H1 (cell line): ENCODE results near the gene FSD1L. TPM values are rescaled to one million over a fixed set of nuclear protein-coding genes. Genes with fewer than 3 reads are reported as not detected.

ENCODE experiments used
- CTCF ChIA-PET: fragments of 300-600 bp; sonication (Branson Sonifier 250); formaldehyde crosslinking; loops from one replicate; lab custom pipeline; 2021; ENCODE audit not compliant: partially characterized antibody; lab: Charles Lee
- POLR2A ChIA-PET: fragments of 300-600 bp; sonication (Branson Sonifier 250); formaldehyde crosslinking; loops from one replicate; lab custom pipeline; 2021; ENCODE audit warnings: inconsistent platforms; ENCODE audit not compliant: partially characterized antibody; lab: Charles Lee
- DNase-seq, 2 experiments: peaks; one replicate each; pipeline versions ENCODE4 v3.0.0 to v3.0.0-alpha.2; 2010 to 2022; ENCODE audit warnings: low spot score in 2 of 2, low read depth in 1 of 2, mixed read lengths in 1 of 2
- FAIRE-seq: peaks from 2 replicates; lab custom pipeline; 2011; peaks lifted over from hg19 to GRCh38; lab: Jason Lieb, UNC
- H2AFZ ChIP-seq: 2 replicates; pipeline ENCODE4 v1.8.1; 2012; ENCODE audit warnings: low read length, inconsistent platforms
- H2AK5ac ChIP-seq: 2 replicates; pipeline ENCODE4 v1.6.1; 2013; ENCODE audit warnings: low read depth, low read length
- H2BK120ac ChIP-seq: replicated peaks from 2 replicates; pipeline ENCODE3; 2013; ENCODE audit warnings: low read depth, low read length, inconsistent platforms
- H2BK12ac ChIP-seq: 2 replicates; pipeline ENCODE4 v1.6.1; 2013; ENCODE audit warnings: low read depth, low read length
- H2BK15ac ChIP-seq: 2 replicates; pipeline ENCODE4 v1.6.1; 2013; ENCODE audit warnings: low read length
- H2BK20ac ChIP-seq: 2 replicates; pipeline ENCODE4 v1.6.1; 2013; ENCODE audit warnings: low read length
- H2BK5ac ChIP-seq: 2 replicates; pipeline ENCODE4 v1.6.1; 2013; ENCODE audit warnings: low read depth, low read length
- H3K14ac ChIP-seq: 2 replicates; pipeline ENCODE4 v1.6.1; 2013; ENCODE audit warnings: inconsistent platforms; ENCODE audit not compliant: insufficient read length
- H3K18ac ChIP-seq: 2 replicates; pipeline ENCODE4 v1.6.1; 2013; ENCODE audit warnings: low read length; ENCODE audit errors: extremely low read depth
- H3K23ac ChIP-seq: 2 replicates; pipeline ENCODE4 v1.6.1; 2013; ENCODE audit warnings: inconsistent platforms; ENCODE audit not compliant: insufficient read length
- H3K23me2 ChIP-seq: 2 replicates; pipeline ENCODE4 v1.6.1; 2013; ENCODE audit warnings: low read depth, low read length
- H3K27ac ChIP-seq: 2 replicates; pipeline ENCODE4 v1.6.1; 2011; ENCODE audit warnings: low read depth, low read length, inconsistent platforms
- H3K27me3 ChIP-seq, 4 experiments: replicated peaks in 1 of 4; 1 replicate in 1 of 4; 2 replicates in 3 of 4; pipeline versions ENCODE4 v1.6.1 to v1.8.1; 2011 to 2013; ENCODE audit warnings: low read length in 3 of 4, mild to moderate bottlenecking in 3 of 4, inconsistent platforms in 2 of 4, mixed read lengths in 2 of 4, moderate library complexity in 1 of 4; ENCODE audit not compliant: control insufficient read depth in 3 of 4, insufficient read depth in 3 of 4; ENCODE audit errors: extremely low read depth in 1 of 4
- H3K36me3 ChIP-seq, 4 experiments: 2 replicates each; pipeline versions ENCODE4 v1.6.1 to v1.8.1; 2011 to 2013; ENCODE audit warnings: mild to moderate bottlenecking in 4 of 4, low read length in 3 of 4, moderate library complexity in 2 of 4, control low read depth in 1 of 4, inconsistent platforms in 1 of 4; ENCODE audit not compliant: insufficient read depth in 4 of 4, control insufficient read depth in 2 of 4
- H3K4ac ChIP-seq: replicated peaks from 2 replicates; pipeline ENCODE3; 2013; ENCODE audit warnings: low read length, low read depth, mixed read lengths, inconsistent platforms; ENCODE audit not compliant: insufficient read length
- H3K4me1 ChIP-seq, 4 experiments: replicated peaks in 1 of 4; 1 replicate in 1 of 4; 2 replicates in 3 of 4; pipeline versions ENCODE4 v1.6.1 to v1.8.1; 2011 to 2013; ENCODE audit warnings: low read length in 3 of 4, inconsistent platforms in 2 of 4, mixed read lengths in 1 of 4; ENCODE audit not compliant: insufficient read depth in 4 of 4, control insufficient read depth in 3 of 4
- H3K4me2 ChIP-seq, 2 experiments: 2 replicates each; pipeline versions ENCODE4 v1.6.1 to v1.8.1; 2011 to 2013; ENCODE audit warnings: low read depth in 2 of 2, low read length in 2 of 2, control low read depth in 1 of 2, inconsistent platforms in 1 of 2, mild to moderate bottlenecking in 1 of 2; ENCODE audit not compliant: insufficient read depth in 1 of 2
- H3K4me3 ChIP-seq, 4 experiments: fragments of 200-600, 300-600 bp in 1 of 4; sonication (generic), shearing (Covaris generic), sonication (Bioruptor Twin) in 1 of 4; 2 replicates each; pipeline versions ENCODE4 v1.5.1 to v1.8.1; 2011 to 2016; ENCODE audit warnings: low read length in 4 of 4, low read depth in 3 of 4, control low read depth in 2 of 4, inconsistent platforms in 2 of 4, mild to moderate bottlenecking in 2 of 4, mixed read lengths in 1 of 4, moderate library complexity in 1 of 4; ENCODE audit not compliant: insufficient read depth in 2 of 4; ENCODE audit errors: extremely low read depth in 1 of 4
- H3K56ac ChIP-seq: replicated peaks from 2 replicates; pipeline ENCODE3; 2013; ENCODE audit warnings: low read depth, mild to moderate bottlenecking, mixed read lengths, low read length, inconsistent platforms; ENCODE audit not compliant: insufficient read length
- H3K79me1 ChIP-seq: 2 replicates; pipeline ENCODE4 v1.6.1; 2013; ENCODE audit warnings: low read depth, low read length, control low read depth
- H3K79me2 ChIP-seq, 2 experiments: 2 replicates each; pipeline versions ENCODE4 v1.6.1 to v1.8.1; 2012 to 2013; ENCODE audit warnings: low read length in 2 of 2, mild to moderate bottlenecking in 2 of 2, inconsistent platforms in 1 of 2; ENCODE audit not compliant: insufficient read depth in 2 of 2, control insufficient read depth in 1 of 2
- H3K9ac ChIP-seq, 4 experiments: replicated peaks in 1 of 4; 1 replicate in 1 of 4; 2 replicates in 3 of 4; pipeline versions ENCODE4 v1.6.1 to v1.8.1; 2011 to 2013; ENCODE audit warnings: low read depth in 3 of 4, low read length in 3 of 4, control low read depth in 2 of 4, mild to moderate bottlenecking in 2 of 4, moderate library complexity in 2 of 4, inconsistent platforms in 1 of 4; ENCODE audit errors: extremely low read depth in 1 of 4
- H3K9me3 ChIP-seq, 2 experiments: 2 replicates each; pipeline versions ENCODE4 v1.6.1 to v1.8.1; 2012 to 2013; ENCODE audit warnings: mild to moderate bottlenecking in 2 of 2, moderate library complexity in 2 of 2, control low read depth in 1 of 2, inconsistent platforms in 1 of 2, low read depth in 1 of 2, low read length in 1 of 2, mixed read lengths in 1 of 2; ENCODE audit not compliant: insufficient read depth in 2 of 2
- H4K20me1 ChIP-seq, 2 experiments: replicated peaks in 1 of 2; 2 replicates each; pipeline versions ENCODE3 to v1.8.1; 2011 to 2013; ENCODE audit warnings: inconsistent platforms in 2 of 2, low read length in 2 of 2, mild to moderate bottlenecking in 1 of 2; ENCODE audit not compliant: insufficient read depth in 2 of 2, control insufficient read depth in 1 of 2
- H4K5ac ChIP-seq: 2 replicates; pipeline ENCODE4 v1.6.1; 2013; ENCODE audit warnings: low read length, low read depth, mixed read lengths, inconsistent platforms; ENCODE audit not compliant: insufficient read length
- H4K8ac ChIP-seq: 2 replicates; pipeline ENCODE4 v1.8.0; 2013; ENCODE audit warnings: mild to moderate bottlenecking, moderate library complexity, low read length, inconsistent platforms; ENCODE audit not compliant: insufficient read depth; ENCODE audit errors: extremely low read depth
- H4K91ac ChIP-seq: replicated peaks from 2 replicates; pipeline ENCODE3; 2013; ENCODE audit warnings: low read length, mixed read lengths, inconsistent platforms; ENCODE audit not compliant: insufficient read length
- ATF3 ChIP-seq: IDR thresholded peaks from 2 replicates; pipeline ENCODE4 v1.6.1; 2011; ENCODE audit warnings: low read depth, mild to moderate bottlenecking, low read length; ENCODE audit not compliant: insufficient read depth
- BACH1 ChIP-seq: IDR thresholded peaks from 2 replicates; pipeline ENCODE4 v1.6.1; 2012; ENCODE audit warnings: low read length, improper control_type of control experiment
- CHD1 ChIP-seq: IDR thresholded peaks from 2 replicates; pipeline ENCODE4 v1.6.1; 2012; ENCODE audit warnings: low read depth, low read length, improper control_type of control experiment
- CHD2 ChIP-seq: IDR thresholded peaks from 2 replicates; pipeline ENCODE4 v1.6.1; 2012; ENCODE audit warnings: low read length, improper control_type of control experiment
- CREB1 ChIP-seq: IDR thresholded peaks from 2 replicates; pipeline ENCODE4 v1.6.1; 2012; ENCODE audit warnings: inconsistent platforms
- E2F6 ChIP-seq: IDR thresholded peaks from 2 replicates; pipeline ENCODE4 v1.6.1; 2012; ENCODE audit warnings: inconsistent platforms
- MAFK ChIP-seq: IDR thresholded peaks from 2 replicates; pipeline ENCODE4 v1.6.1; 2012; ENCODE audit warnings: low read depth, mild to moderate bottlenecking, improper control_type of control experiment, low read length
- NRF1 ChIP-seq: IDR thresholded peaks from 2 replicates; pipeline ENCODE4 v1.6.1; 2011; ENCODE audit warnings: mild to moderate bottlenecking, low read depth, low read length, improper control_type of control experiment
- TAF1 ChIP-seq: IDR thresholded peaks from 2 replicates; pipeline ENCODE4 v1.6.1; 2011; ENCODE audit warnings: mild to moderate bottlenecking, low read depth, low read length
- TBP ChIP-seq: IDR thresholded peaks from 2 replicates; pipeline ENCODE4 v1.6.1; 2011; ENCODE audit warnings: low read depth, low read length, improper control_type of control experiment
- TCF12 ChIP-seq: IDR thresholded peaks from 2 replicates; pipeline ENCODE4 v1.6.1; 2011; ENCODE audit warnings: low read depth, mild to moderate bottlenecking, low read length
- USF2 ChIP-seq: IDR thresholded peaks from 2 replicates; pipeline ENCODE4 v1.6.1; 2011; ENCODE audit warnings: low read length, improper control_type of control experiment
- WGBS, 2 experiments: shearing (Covaris generic) in 1 of 2; methylation state at CpG; one replicate each; pipeline versions ENCODE4 v1.1.6 to v1.1.7; 2013 to 2015; ENCODE audit warnings: low lambda C conversion rate in 2 of 2, mixed read lengths in 2 of 2, inconsistent platforms in 1 of 2, low coverage in 1 of 2, missing lambda C conversion rate in 1 of 2; ENCODE audit not compliant: insufficient replicate concordance in 2 of 2, insufficient coverage in 1 of 2, insufficient read length in 1 of 2; ENCODE audit errors: extremely low coverage in 1 of 2, missing lambda C conversion rate in 1 of 2; 5-methylcytosine and 5-hydroxymethylcytosine counted together
- polyA plus RNA-seq, 7 experiments: library from polyadenylated mRNA; depleted of rRNA in 3 of 7; stranded (reverse) in 5 of 7; unstranded in 2 of 7; fragments of >200 nt in 5 of 7; fragments of 200-250 nt in 2 of 7; gene quantifications; 1 replicate in 5 of 7; 2 replicates in 1 of 7; 4 replicates in 1 of 7; pipeline versions ENCODE4 v1.2.1 to v1.2.3, GENCODE V29; 2011 to 2013; ENCODE audit warnings: missing spikeins in 2 of 7, mixed read lengths in 2 of 7
- total RNA-seq: library from RNA; stranded (reverse); fragmentation: NEBNext Ultra II Directional; extraction: Animal tissue kit (Norgen Biotek cat#: 25700); gene quantifications from 2 replicates; pipeline ENCODE4 v1.2.1, GENCODE V29; 2021

FSD1L gene
- total and polyA plus RNA-seq, 2 of the 8 experiments (the other 6 are each of a cell fraction or from before 2014, with no cell fraction given): 0.91 to 4.8 TPM

DNA sequence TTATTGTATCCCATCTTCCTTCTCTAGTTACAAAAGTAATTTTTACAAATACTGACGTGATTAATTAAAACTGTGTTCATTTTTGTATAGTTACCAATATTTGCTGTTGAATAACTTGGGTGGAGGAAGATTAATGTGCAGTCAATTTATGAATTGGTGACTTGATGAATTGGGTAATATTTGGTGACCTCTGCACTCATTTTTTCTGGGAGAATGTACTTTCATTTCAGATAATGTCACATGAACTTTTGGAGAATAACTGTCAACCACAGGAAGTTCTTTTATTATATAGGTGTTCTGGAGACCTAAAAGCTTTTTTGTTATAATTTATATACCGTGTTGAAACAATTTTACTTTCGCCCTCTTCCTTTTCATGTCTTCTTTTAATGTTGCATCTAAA lies 83.7 kb downstream of the FSD1L start:
- Histone ChIP-seq H3K23me2 (no peaks in the 10 kb centered on the region), H3K9ac (no peak overlapping the region), H4K91ac (no peak overlapping the region), H3K4me3 (no peak overlapping the region), H2BK20ac (no peak overlapping the region), H4K20me1 (no peaks in the 10 kb centered on the region), H2BK5ac (no peak overlapping the region), H3K18ac (no peak overlapping the region), H3K4ac (no peak overlapping the region), H3K9me3 (no peaks in the 10 kb centered on the region), H2BK15ac (no peak overlapping the region), H2BK12ac (no peak overlapping the region), H4K8ac (no peak overlapping the region), H3K4me1 (no peaks in the 10 kb centered on the region), H4K5ac (no peak overlapping the region), H3K79me1 (no peaks in the 10 kb centered on the region), H2BK120ac (no peak overlapping the region), H3K36me3 (peaks cover 0 to 3% (median 1%) of the 10 kb centered on the region in 4 experiments; a peak in 1 of 8 replicates), H3K4me2 (no peak overlapping the region), H3K27me3 (no peaks in the 10 kb centered on the region), H3K27ac (no peak overlapping the region), H3K79me2 (no peaks in the 10 kb centered on the region), H3K14ac (no peak overlapping the region), H3K23ac (no peak overlapping the region), H2AK5ac (no peak overlapping the region), H3K56ac (no peak overlapping the region), H2AFZ (no peak overlapping the region)
- FAIRE-seq (no peak), DNase-seq (no peak)
- ChIA-PET CTCF (interaction anchor here (1.2 kb wide), 1 partner anchor 19 kb away, joined by 3 read pairs; no protein-coding TSS in a partner anchor), POLR2A (no interaction called here)
- WGBS, 2 experiments: 85% methylated on average over 3 of the region's 3 CpGs; no CpG with 5 or more reads in 1 of the 2 experiments
- TF ChIP-seq CHD1: no peak
- TF ChIP-seq BACH1: no peak
- TF ChIP-seq TAF1: no peak
- TF ChIP-seq TCF12: no peak
- no peak for TF ChIP-seq NRF1
- no peak for TF ChIP-seq E2F6
- no peak for TF ChIP-seq TBP
- TF ChIP-seq MAFK: no peak
- TF ChIP-seq ATF3: no peak
- TF ChIP-seq USF2: no peak
- no peak for TF ChIP-seq CREB1
- TF ChIP-seq CHD2: no peak
